Caki2 (cell line): ENCODE results near the gene PDXP. TPM values are rescaled to one million over a fixed set of nuclear protein-coding genes. Genes with fewer than 3 reads are reported as not detected.

ENCODE experiments used
- DNase-seq: peaks from one replicate; pipeline ENCODE4 v3.0.0-alpha.2; 2015; ENCODE audit warnings: low read depth
- in situ Hi-C: cut with HindIII; loops from 2 replicates; pipeline ENCODE4 v1.10.0; 2016; ENCODE audit warnings: low sequenced_read_pairs, low pct_unique_long_range_greater_than_20kb, mixed read lengths
- total RNA-seq: library from RNA; depleted of rRNA; stranded (reverse); fragments of >200 nt; shearing (Covaris generic); gene quantifications from 2 replicates; pipeline ENCODE4 v1.2.3, GENCODE V29; 2014; ENCODE audit warnings: low replicate concordance

The PDXP gene
- total RNA-seq, 1 experiment from 2014 or later = 75.8 TPM

DNA sequence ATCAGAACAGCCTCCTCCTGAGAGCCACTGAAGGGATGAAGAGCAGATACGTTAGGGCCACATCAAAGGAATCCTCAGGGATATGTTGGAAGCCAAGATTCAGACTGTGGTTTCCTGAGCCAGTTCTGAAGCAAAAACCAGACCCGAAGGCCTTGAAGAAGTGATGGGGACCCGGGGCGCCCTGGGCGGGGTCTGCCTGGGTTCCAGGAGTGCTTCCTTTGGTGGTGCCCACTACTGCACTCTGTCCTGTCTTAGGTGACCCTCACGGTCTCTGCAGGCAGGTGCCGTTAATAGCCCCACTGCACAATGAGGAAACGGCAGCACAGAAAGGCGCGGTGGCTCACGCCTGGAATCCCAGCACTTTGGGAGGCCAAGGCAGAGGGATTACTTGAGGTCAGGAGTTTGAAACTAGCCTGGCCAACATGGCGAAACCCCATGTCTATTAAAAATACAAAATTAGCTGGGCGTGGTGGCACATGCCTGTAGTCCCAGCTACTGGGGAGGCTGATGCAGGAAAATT lies 31.9 kb upstream of the PDXP start:
- in situ Hi-C loops = no loop called here
- DNase-seq = no peak

DNA sequence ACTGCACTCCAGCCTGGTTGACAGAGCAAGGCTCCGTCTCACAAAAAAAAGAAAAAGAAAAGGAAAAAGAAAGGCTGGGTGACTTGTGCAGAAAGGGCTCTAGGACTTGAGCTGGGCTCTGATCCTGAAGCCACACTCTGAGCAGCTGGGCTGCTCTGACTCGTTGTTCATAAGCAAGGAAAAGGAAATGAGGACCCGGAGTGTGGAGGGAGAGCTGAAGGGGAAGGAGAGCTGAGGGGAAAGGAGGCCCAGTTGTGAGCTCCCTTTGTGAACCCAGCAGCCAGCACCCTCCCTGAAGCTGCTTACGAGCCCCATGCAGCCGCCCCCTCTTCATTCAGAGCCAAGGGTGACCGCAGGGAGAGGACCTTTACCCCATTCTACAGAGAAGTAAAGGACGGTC lies 31.4 kb upstream of the PDXP start:
- in situ Hi-C loops = no loop called here
- DNase-seq = no peak

DNA sequence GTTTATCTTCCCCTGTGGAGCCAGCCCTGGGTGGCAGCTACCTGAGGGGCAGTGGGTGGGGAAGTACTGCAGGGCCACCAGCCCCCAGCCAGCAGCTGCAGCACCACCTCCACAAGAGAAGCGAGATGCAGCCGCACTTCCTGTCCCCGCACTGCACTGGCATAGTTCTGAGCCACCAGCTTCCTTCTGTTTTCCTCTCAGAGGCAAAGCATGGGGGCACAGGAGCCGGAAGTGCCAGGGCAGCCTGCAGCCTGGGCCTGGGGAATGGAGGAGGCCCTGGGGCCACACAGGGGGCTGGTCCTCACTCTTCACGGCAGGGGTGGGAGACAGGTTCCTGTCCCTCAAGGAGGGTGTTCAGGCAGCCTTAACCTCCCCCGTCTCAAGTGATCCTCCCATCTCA lies 31.0 kb upstream of the PDXP start:
- in situ Hi-C loops = no loop called here
- DNase-seq = no peak

DNA sequence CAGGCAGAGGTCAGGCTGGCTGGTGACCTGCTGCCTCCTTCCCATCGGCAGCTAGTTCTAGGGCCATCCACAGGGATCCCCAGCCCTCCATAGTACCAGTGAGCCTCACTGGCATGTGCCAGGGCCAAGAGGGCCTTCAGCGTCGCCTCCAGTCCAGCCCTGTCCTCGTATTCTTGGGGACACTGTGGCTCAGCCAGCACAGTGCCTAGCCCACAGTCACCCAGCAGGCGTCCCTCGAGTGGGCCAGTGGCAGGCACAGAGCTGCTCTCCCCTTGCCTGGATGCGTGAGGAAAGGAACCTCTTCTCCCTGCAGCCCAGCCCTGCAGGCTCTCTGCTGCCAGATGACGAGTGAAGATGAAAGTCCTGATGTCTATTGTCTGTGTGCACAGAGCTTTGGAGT lies 29.7 kb upstream of the PDXP start:
- in situ Hi-C loops = no loop called here
- no peak for DNase-seq

DNA sequence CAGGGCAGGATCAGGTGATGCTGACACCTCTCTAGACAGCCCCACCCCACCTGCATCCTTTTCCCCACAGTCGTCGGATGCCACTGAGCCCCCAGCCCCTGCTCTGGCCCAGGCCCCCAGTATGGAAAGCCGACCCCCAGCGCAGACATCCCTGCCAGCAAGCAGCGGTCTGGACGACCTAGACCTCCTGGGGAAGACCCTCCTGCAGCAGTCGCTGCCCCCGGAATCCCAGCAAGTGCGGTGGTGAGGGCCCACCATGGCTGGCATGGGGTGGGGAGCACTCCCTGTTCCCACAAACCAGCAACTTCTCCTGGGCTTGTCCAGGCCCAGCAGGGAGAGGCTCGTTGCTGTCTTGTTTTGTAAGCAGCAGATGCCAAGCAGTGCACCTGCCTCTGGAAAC lies 28.6 kb upstream of the PDXP start:
- in situ Hi-C loops = no loop called here
- no peak for DNase-seq

DNA sequence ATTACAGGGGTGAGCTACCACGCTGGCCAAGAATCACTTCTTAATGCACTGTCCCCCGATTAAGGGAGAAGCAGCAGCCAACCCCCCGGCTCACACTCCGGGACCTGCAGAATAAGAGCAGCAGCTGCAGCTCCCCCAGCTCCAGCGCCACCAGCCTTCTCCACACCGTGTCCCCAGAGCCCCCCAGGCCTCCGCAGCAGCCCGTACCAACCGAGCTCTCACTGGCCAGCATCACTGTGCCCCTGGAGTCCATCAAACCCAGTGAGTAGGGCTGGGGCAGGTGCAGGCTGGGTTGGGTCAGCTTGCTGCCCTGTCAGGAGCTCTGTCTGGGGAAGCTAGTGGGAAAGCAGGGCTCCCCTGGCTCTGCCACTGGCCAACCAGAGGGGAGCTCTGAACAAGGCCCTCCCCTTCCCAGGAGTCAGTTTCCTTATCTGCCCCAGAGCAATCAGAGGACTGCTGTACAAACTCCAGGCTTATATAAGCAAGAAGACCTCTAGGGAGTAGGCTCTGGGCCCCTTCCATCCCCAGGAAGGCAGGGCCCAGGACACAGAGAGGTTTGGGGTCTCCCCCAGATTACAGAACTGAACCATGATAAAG lies 27.6 kb upstream of the PDXP start:
- in situ Hi-C loops = no loop called here
- no peak for DNase-seq

DNA sequence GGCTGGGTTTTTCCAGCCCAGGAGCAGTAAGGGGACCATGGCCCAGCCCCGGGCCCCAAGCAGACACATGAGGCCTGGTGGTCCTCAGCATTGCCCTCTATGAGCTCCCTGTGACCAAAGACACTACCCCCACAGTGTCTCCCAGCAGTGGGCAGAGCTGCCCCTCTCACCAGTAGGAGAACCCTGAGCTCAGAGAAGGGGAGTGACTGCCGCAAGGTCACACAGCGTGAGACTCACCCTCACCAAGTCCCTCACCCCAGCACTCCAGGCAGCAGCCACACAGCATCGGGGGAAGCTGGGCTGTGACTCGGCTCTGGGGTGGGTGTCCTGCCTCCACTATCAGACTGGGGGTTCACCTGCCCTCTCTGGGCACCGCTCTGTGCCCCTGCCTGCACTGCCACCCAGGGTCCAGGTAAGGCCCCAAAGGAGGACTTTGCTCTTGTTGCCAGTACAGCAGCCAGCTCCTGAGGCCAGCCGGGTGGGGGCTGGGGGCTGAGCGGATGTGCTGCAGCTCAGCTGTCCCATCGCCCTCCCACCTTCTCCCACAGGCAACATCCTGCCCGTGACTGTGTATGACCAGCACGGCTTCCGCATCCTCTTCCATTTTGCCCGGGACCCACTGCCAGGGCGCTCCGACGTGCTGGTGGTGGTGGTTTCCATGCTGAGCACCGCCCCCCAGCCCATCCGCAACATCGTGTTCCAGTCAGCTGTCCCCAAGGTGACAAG lies 26.9 kb upstream of the PDXP start:
- in situ Hi-C loops = no loop called here
- no peak for DNase-seq

DNA sequence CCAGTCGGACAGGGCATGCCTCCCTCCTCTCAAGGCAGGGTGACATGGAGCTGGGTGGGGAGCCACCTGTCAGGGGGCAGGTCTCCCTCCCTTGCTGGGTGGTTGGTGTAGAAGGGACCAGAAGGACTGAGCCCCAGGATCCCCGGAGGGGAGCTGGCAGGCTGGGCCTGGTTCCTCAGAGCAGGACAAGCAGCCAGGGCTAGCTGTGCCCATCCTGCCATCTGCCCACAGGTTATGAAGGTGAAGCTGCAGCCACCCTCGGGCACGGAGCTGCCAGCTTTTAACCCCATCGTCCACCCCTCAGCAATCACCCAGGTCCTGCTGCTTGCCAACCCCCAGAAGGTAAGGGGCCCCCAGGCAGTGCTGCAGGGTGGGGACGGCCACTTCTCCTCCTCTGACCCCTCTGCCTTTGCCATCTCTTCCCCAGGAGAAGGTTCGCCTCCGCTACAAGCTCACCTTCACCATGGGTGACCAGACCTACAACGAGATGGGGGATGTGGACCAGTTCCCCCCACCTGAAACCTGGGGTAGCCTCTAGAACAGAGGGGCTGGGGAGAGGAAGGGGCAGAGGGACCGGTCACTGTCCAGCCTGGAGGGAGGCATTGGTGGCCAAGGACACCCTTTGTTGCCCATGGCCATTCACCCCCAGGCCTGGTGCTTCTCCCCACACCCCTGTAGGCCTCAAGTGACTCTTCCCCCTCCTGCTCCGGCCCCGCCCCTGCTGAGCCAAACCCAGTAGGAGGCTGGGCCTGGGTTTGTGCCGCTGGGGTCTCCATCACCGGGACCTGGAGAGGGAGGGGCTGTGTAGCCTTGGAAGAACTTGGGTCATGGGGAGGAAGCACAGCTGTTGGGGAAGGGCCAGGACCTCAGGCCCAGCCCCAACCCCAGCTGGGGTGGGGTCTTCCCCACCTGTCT lies 26.1 kb upstream of the PDXP start:
- DNase-seq = no peak
- in situ Hi-C loops = no loop called here

DNA sequence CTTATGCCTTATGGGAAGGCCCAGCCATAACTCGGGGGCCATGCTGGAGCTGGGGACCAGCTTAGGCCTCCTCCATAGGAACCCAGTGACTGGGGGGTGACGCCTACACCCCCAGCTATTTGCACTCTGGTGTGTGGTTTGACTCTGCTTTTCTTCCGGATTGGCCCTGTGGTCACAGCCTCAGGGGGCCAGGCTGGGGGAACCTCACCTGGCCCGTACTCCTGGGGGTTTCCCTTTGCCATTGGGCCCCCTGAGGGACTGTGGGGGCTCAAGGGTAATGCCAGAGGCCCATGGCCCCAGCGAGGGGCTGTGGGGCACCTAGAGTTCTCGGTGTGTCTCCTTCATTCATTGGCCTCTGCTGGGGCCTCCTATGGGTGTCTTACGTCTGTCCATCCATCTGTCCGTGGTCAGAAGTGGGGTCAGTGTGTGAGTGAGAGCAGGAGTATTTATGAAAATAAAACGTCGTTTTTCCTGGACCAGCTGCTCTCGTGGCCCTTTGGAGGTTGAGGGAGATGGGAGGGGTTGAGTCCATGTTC lies 25.4 kb upstream of the PDXP start:
- in situ Hi-C loops = no loop called here
- DNase-seq = no peak

DNA sequence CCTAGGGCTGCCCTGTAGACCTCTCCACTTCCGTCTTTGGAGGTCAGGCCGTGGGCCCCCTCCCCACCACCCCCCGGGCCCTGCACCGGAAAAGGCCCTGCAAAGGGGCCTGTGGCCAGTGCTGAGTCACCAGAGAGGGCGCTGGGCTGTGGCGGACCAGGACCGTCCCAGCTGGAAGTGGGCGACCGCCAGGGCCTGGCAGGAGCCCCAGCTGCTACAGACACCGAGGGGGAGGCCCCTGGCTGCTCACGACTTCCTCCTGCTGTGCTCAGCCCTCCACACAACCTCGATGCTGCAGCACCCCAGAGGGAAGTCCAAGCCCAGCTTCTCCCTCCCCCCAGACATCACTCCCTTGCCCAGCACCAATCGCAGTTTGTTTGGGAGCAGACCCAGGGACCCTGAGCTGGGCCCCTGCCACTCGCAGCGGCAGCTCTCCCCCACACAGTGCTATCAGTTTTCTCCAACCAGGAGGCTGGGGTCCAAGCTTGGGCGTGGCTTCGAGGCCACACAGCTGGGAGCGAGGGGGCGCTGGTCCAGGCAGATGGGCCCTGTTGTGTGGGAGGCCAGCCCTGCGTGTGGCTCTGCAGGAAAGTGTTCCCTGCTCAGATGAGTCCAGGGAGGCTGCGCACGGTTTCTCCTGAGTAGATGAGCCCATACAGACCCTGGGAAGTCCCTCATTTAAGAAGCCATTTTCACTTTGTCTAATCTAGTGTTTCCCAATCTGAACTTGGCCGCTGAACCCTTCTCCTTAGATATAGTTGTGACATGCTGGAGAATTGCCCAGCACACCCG lies 24.7 kb upstream of the PDXP start:
- in situ Hi-C loops = no loop called here
- DNase-seq = no peak

DNA sequence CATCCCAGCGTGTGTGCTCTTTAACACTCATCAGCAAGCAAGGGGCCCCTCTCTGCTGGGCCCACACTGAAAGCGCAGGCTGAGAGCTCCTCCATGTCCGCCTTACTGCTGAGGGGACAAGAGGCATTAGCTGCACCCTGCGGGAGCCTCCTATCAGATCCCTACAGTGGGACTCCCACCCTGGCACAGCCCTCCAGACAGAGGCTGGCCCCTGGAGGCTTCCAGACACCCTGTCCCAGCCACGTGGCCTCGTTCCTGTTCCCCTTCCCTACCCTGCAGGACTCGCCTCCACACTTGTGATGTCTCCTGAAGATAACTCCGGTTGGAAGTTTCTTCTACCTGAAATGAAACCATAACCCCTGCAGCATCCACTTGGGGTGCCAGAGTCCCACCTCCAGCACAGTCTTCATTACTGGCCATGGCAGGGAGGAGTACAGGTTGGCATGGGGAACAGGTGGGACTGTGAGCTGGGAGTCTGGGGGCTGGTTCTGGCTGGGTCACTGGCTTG lies 24.1 kb upstream of the PDXP start:
- in situ Hi-C loops = no loop called here
- no peak for DNase-seq

DNA sequence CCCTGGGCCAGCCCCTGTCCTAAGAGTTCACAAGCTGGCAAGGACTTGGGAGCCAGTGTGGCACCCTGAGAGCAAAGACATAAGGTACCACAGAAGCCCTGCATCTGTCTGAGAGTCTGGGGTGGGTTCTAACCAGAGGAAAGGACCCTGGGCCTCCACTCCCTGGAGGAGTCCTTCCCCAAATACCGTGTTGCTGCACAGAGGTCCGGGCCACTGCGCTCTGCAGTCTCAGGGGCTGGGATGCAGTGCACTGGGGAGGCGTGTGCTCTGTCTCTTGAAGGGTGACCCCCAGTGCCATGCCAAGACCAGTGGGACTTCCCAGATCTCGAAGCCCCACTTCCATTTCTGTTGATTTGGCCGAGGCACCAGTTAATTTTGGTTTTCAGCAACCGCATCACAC lies 23.4 kb upstream of the PDXP start:
- DNase-seq = no peak
- in situ Hi-C loops = no loop called here

DNA sequence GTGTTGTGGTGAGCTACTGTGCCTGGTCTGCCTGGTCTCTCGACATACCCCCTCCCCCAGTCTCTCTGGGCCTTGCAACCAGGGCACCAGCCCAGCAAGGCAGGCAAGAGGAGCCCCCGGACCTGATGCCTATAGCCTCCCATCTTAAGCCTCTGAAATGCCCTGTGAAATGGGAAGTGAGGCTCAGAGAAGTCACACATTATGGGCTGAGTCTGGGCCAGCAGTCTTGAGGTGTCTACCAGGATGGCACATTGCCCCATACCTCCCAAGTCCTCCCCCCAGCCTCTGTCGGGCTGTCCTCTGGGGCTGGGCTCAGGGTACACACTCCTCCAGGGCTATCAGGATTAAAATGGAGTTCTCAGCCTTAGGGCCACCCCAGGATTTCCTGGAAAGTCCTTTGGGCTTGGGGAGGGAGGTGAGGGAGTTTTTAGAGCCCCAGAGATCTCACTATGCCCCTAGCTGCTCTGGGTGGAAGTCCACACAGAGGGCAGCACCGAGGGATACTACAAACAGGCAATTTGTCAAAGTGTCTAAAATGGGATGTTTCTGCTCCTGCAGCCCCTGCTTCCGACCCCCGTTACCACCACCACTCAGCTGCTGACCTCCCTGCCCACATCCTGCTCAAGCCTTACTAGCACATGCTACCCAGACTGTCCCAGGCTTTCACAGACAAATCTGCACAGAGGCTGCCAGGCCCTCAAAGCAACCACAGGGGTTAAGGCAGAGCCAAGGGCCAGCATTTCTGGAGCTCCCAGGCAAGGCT lies 22.2 kb upstream of the PDXP start:
- in situ Hi-C loops = no loop called here
- no peak for DNase-seq

DNA sequence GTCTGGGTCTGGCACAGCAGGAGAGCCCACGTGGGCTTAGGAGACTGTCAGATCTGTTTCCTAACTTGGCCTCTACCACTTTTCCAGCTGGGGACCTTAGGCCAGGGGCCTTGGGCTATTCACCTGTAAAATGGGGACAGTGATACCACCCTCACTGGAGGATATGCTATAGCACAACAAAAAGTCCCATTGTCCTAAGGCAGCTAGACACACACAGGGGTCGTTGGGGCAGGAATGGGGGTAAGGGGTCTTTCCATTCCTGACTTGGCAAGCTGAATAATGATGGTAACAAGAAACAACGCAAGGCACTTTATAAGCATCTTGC lies 21.6 kb upstream of the PDXP start:
- DNase-seq = no peak
- in situ Hi-C loops = no loop called here

DNA sequence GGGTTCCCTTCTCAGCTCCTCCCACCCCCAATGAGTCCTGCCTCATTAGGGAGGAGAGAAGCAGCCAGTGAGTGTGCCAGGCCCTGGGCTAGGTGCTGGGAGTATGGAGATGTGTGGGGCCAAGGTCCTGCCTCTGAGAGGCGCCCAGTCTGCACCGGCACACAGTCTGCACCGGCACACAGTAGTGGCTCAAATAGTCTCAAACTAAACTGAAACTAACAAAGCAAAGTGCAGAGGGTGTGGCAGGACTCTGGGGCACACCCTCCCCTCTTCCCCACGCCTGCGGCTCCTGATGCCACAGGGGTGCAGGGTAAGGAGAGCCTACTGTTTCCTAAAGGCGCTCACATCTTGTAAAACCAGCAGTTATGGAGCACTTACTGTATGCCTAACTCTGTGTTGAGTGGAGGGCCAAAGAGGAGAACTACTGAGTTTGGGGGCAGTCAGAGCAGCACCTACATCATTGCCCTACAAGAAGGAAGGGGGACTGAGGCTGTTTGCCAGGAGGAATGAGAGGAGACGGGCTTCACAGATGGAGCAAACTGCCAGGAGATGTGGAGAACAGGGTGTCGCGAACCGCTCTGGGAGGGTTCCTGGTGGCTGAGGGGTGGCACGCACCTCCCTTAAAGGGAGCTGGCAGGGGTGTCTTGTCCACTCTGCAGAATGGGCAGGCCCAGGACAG lies 20.0 kb upstream of the PDXP start:
- in situ Hi-C loops = no loop called here
- DNase-seq = no peak

DNA sequence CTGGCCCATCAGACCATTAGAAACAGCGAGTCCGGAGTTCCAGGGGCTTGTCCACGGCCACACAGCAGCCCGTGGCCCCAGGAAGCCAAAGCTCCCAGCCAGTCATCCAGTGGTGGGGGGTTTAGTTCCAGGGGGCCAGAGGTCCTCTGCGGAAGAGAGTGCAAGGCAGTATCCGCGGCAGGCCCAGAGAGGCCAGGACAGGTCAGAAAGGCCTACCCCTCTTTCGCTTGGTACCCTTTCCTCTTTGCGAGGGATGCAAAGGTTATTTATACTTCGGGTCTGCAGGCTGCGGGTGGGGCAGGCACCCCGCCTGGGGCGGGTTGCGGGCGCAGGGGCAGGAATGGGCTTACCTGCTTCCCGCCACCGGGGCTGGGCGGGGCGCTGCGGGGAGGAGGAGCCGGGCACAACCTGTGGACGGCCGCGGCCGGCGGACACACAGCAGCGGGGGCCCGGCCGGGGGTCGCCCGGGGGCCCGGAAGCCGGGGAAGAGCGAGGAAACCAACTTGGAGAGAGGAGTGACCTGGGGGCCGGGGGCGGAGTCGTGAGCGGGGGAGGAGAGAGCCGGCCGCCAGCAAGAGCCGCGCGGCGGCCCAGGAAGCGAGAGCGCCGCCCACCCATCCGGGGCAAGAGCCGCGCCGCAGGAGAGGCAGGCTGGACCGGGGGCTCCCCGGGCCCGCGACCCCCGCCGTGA lies 19.3 kb upstream of the PDXP start, which contains the start of gene SH3BP1:
SH3BP1 (plus strand) TSS at position 600 of the 691 bp plus-strand sequence. CDS start 119 bp downstream, outside the sequence.
- DNase-seq = no peak
- in situ Hi-C loops = no loop called here
